Endothelial cell of umbilical vein (primary cell): Measurements from ENCODE around the gene CYFIP2. TPM values are rescaled to one million over a fixed set of nuclear protein-coding genes. Genes with fewer than 3 reads are reported as not detected.
A peak's percentile ranks its signal among the peaks of the same experiment; 100 is the strongest.

Experiments
- BruUV-seq: library from RNA; stranded (reverse); fragments of 400-500 nt; replicated peaks from 2 replicates; lab custom pipeline; 2021; lab: Mats Ljungman, UMichigan
- CTCF ChIA-PET: fragments of 300-600, 350-600 bp; sonication (Branson Sonifier 250); formaldehyde crosslinking; loops from one replicate; lab custom pipeline; 2021; ENCODE audit warnings: antibody characterized with exemption, inconsistent platforms; lab: Charles Lee
- POLR2A ChIA-PET: fragments of 300-600, 350-600 bp; sonication (Branson Sonifier 250); formaldehyde crosslinking; loops from one replicate; lab custom pipeline; 2021; ENCODE audit warnings: antibody characterized with exemption, inconsistent platforms; lab: Charles Lee
- DNase-seq: peaks from one replicate; pipeline ENCODE4 v3.0.0-alpha.2; 2011; ENCODE audit warnings: low read depth, low spot score
- FAIRE-seq: peaks from 2 replicates; lab custom pipeline; 2011; peaks lifted over from hg19 to GRCh38; lab: Jason Lieb, UNC
- H2AFZ ChIP-seq: 2 replicates; pipeline ENCODE4 v1.6.0; 2012; ENCODE audit warnings: low read depth, low read length, control low read depth, inconsistent platforms
- H3K27ac ChIP-seq: 2 replicates; pipeline ENCODE4 v1.5.1; 2011; ENCODE audit warnings: low read depth, mild to moderate bottlenecking, control low read depth, low read length, moderate library complexity; ENCODE audit not compliant: insufficient read depth
- H3K27me3 ChIP-seq, 2 experiments: 2 replicates each; pipeline versions ENCODE4 v1.6.0 to v1.6.1; 2011; ENCODE audit warnings: low read length in 2 of 2, mixed read lengths in 1 of 2; ENCODE audit not compliant: control insufficient read depth in 2 of 2, insufficient read depth in 2 of 2
- H3K36me3 ChIP-seq, 2 experiments: 2 replicates in 1 of 2; 3 replicates in 1 of 2; pipeline ENCODE4 v1.5.1; 2011; ENCODE audit warnings: low read length in 2 of 2, mild to moderate bottlenecking in 1 of 2, moderate library complexity in 1 of 2; ENCODE audit not compliant: control insufficient read depth in 2 of 2, insufficient read depth in 2 of 2; ENCODE audit errors: extremely low read depth in 1 of 2
- H3K4me1 ChIP-seq: 3 replicates; pipeline ENCODE4 v1.5.1; 2011; ENCODE audit warnings: mild to moderate bottlenecking, low read length; ENCODE audit not compliant: control insufficient read depth, insufficient read depth; ENCODE audit errors: extremely low read depth
- H3K4me2 ChIP-seq: 2 replicates; pipeline ENCODE4 v1.6.1; 2011; ENCODE audit warnings: low read length, control low read depth, mixed read lengths; ENCODE audit not compliant: insufficient read depth
- H3K4me3 ChIP-seq, 3 experiments: fragments of 200-600 bp in 1 of 3; sonication (generic), shearing (Covaris generic) in 1 of 3; replicated peaks in 1 of 3; 2 replicates each; pipeline ENCODE4 v1.5.1; 2011 to 2016; ENCODE audit warnings: control low read depth in 3 of 3, low read length in 3 of 3, mild to moderate bottlenecking in 2 of 3, inconsistent platforms in 1 of 3, low read depth in 1 of 3, moderate library complexity in 1 of 3; ENCODE audit not compliant: insufficient read depth in 1 of 3
- H3K79me2 ChIP-seq: 2 replicates; pipeline ENCODE4 v1.6.0; 2012; ENCODE audit warnings: low read length, inconsistent platforms; ENCODE audit not compliant: control insufficient read depth, insufficient read depth
- H3K9ac ChIP-seq: replicated peaks from 2 replicates; pipeline ENCODE3; 2011; ENCODE audit warnings: low read length, control low read depth; ENCODE audit not compliant: insufficient read depth; ENCODE audit errors: extremely low read depth
- H3K9me1 ChIP-seq: replicated peaks from 3 replicates; pipeline ENCODE4 v1.6.0; 2011; ENCODE audit warnings: mild to moderate bottlenecking, low read length; ENCODE audit not compliant: control insufficient read depth, insufficient read depth; ENCODE audit errors: extremely low read depth
- H3K9me3 ChIP-seq: replicated peaks from 2 replicates; pipeline ENCODE4 v1.5.1; 2012; ENCODE audit warnings: low read length, inconsistent platforms; ENCODE audit not compliant: control insufficient read depth, insufficient read depth
- H4K20me1 ChIP-seq: replicated peaks from 2 replicates; pipeline ENCODE3; 2011; ENCODE audit warnings: mild to moderate bottlenecking, low read length; ENCODE audit not compliant: control insufficient read depth, insufficient read depth; ENCODE audit errors: extremely low read depth
- CTCF ChIP-seq, 2 donors: IDR thresholded peaks; 1 replicate in 1 of 2; 2 replicates in 1 of 2; pipeline ENCODE4 v1.5.1; 2011; ENCODE audit warnings: low read length in 2 of 2, mild to moderate bottlenecking in 2 of 2, moderate library complexity in 2 of 2, control low read depth in 1 of 2, inconsistent platforms in 1 of 2, low read depth in 1 of 2; ENCODE audit not compliant: insufficient read depth in 1 of 2; ENCODE audit errors: extremely low read depth in 1 of 2
- EZH2 ChIP-seq: IDR thresholded peaks from 2 replicates; pipeline ENCODE4 v1.6.1; 2012; ENCODE audit warnings: borderline replicate concordance, low read depth, mild to moderate bottlenecking, moderate library complexity, low read length, inconsistent platforms; ENCODE audit not compliant: severe bottlenecking
- FOS ChIP-seq: IDR thresholded peaks from 2 replicates; pipeline ENCODE4 v1.6.1; 2011; ENCODE audit warnings: mild to moderate bottlenecking, low read length, moderate library complexity, borderline replicate concordance; ENCODE audit not compliant: insufficient read depth
- GATA2 ChIP-seq: IDR thresholded peaks from 2 replicates; pipeline ENCODE4 v1.7.0; 2011; ENCODE audit warnings: low read depth, mild to moderate bottlenecking, moderate library complexity, mixed read lengths, low read length; ENCODE audit not compliant: insufficient read length, insufficient read depth
- JUN ChIP-seq: IDR thresholded peaks from 2 replicates; pipeline ENCODE4 v1.6.1; 2011; ENCODE audit warnings: borderline replicate concordance, low read depth; ENCODE audit not compliant: insufficient read length, insufficient read depth
- MAX ChIP-seq: IDR thresholded peaks from 2 replicates; pipeline ENCODE4 v1.6.1; 2011; ENCODE audit not compliant: insufficient read depth, insufficient read length
- MYC ChIP-seq: IDR thresholded peaks from one replicate; pipeline ENCODE4 v1.6.1; 2011; ENCODE audit warnings: mild to moderate bottlenecking, low read depth, low read length
- POLR2A ChIP-seq: IDR thresholded peaks from 2 replicates; pipeline ENCODE4 v1.6.1; 2012; ENCODE audit warnings: low read depth, mild to moderate bottlenecking, control low read depth, low read length
- POLR2AphosphoS5 ChIP-seq: IDR thresholded peaks from 2 replicates; pipeline ENCODE4 v1.6.1; 2012; ENCODE audit warnings: low read depth, mild to moderate bottlenecking, control low read depth, low read length, moderate library complexity; ENCODE audit not compliant: insufficient read depth
- dilution Hi-C: fragments of 300-500 bp; cut with MboI; formaldehyde crosslinking; loops from one replicate; pipeline ENCODE4 v1.15.0; 2019; ENCODE audit warnings: low sequenced_read_pairs; ENCODE audit not compliant: extremely low pct_ligation_motif_present
- intact Hi-C: fragments of 100-400 bp; cut with micrococcal nuclease; formaldehyde crosslinking; loops from one replicate; pipeline ENCODE4 v1.10.0; 2022
- polyA plus RNA-seq, 4 experiments: library from polyadenylated mRNA; depleted of rRNA in 3 of 4; stranded (reverse) in 3 of 4; unstranded in 1 of 4; fragments of >200 nt; gene quantifications; 2 replicates each; pipeline versions ENCODE4 v1.2.1 to v1.2.3, GENCODE V29; 2011 to 2012; ENCODE audit warnings: missing spikeins in 1 of 4
- total RNA-seq: library from RNA; stranded (reverse); gene quantifications from 2 replicates; pipeline ENCODE4 v1.2.3, GENCODE V29; 2021

The CYFIP2 gene
- total and polyA plus RNA-seq, 2 donors (not counting 3 experiments of a cell fraction or from before 2014, with no cell fraction given): 9.2 to 22.4 TPM

- BruUV-seq: no TSS peak
- H3K27ac ChIP-seq: peak overlapping the region; percentile 19
- dilution Hi-C loops: no loop called here
- no peak overlapping the region for H3K4me3 ChIP-seq
- H3K9ac ChIP-seq: no peak overlapping the region
- peaks cover 43% of the 10 kb centered on the region for H3K4me1 ChIP-seq
- intact Hi-C loops: loop anchor here (1.0 kb wide), 1 partner anchor 179 kb away; no protein-coding TSS in a partner anchor
- H3K4me2 ChIP-seq: no peak overlapping the region
- CTCF ChIA-PET: interaction anchor here (0.7 to 1.7 kb wide), 8 partner anchors 34 to 352 kb away, joined by 3 to 7 read pairs (median 4); partner anchors contain the start of gene LSM11
- no peaks in the 10 kb centered on the region for H3K36me3 ChIP-seq
- no peaks in the 10 kb centered on the region for H3K9me1 ChIP-seq
- peak; percentile 69 for FAIRE-seq
- no peaks in the 10 kb centered on the region for H3K9me3 ChIP-seq
- H2AFZ ChIP-seq: peak overlapping the region; percentile 79
- DNase-seq: peak; percentile 40
- no peaks in the 10 kb centered on the region for H3K27me3 ChIP-seq
- H4K20me1 ChIP-seq: no peaks in the 10 kb centered on the region
- POLR2A ChIA-PET: no interaction called here
- no peaks in the 10 kb centered on the region for H3K79me2 ChIP-seq
- no peak for TF ChIP-seq CTCF (IDR thresholded peaks at IDR 0.05; ENCODE audit: extremely low read depth in 1 of 2, insufficient read depth in 1 of 2, low read depth in 1 of 2, low read length in 2 of 2)
- TF ChIP-seq FOS: peak; percentile 70
- no peak for TF ChIP-seq MYC
- no peak for TF ChIP-seq EZH2
- peak; percentile 33 for TF ChIP-seq POLR2AphosphoS5
- TF ChIP-seq JUN: peak; percentile 41
- no peak for TF ChIP-seq POLR2A
- TF ChIP-seq GATA2: no peak
- no peak for TF ChIP-seq MAX
Measured at GRCh38 chr5:157390551-157391297, 124.8 kb downstream of the CYFIP2 start.
